H7 (cell line): Measurements from ENCODE around the gene PRDM5. TPM values are rescaled to one million over a fixed set of nuclear protein-coding genes. Genes with fewer than 3 reads are reported as not detected.

Experiments used
- DNase-seq: peaks from one replicate; pipeline ENCODE4 v3.0.0; 2012
- H3K27me3 ChIP-seq: 2 replicates; pipeline ENCODE4 v1.6.0; 2011; ENCODE audit warnings: mild to moderate bottlenecking, low read length; ENCODE audit not compliant: control insufficient read depth, insufficient read depth
- H3K36me3 ChIP-seq: replicated peaks from 2 replicates; pipeline ENCODE4 v1.5.1; 2011; ENCODE audit warnings: low read length; ENCODE audit not compliant: control insufficient read depth, insufficient read depth
- H3K4me3 ChIP-seq: 2 replicates; pipeline ENCODE4 v1.5.1; 2011; ENCODE audit warnings: low read depth, mild to moderate bottlenecking, control low read depth, low read length, moderate library complexity; ENCODE audit not compliant: insufficient read depth
- total RNA-seq: library from RNA; depleted of rRNA; stranded (reverse); fragments of >200 nt; shearing (Covaris generic); gene quantifications from 2 replicates; pipeline ENCODE4 v1.2.3, GENCODE V29; 2014; rRNA removed

PRDM5 gene
- total RNA-seq: 17.3 and 25.4 TPM in 2 replicates

- Histone ChIP-seq H3K4me3 (peak within 1 kb of the TSS; percentile 76), H3K27me3 (no peaks in the 10 kb centered on the region), H3K36me3 (no peaks in the 10 kb centered on the region)
- DNase-seq: peak; percentile 90
Observed at GRCh38 chr4:120922381-120923206, at the start of gene PRDM5. Gene PRDM5, minus strand, starts transcription at chr4:120922726. Its CDS starts 118 bp downstream, at chr4:120922608.

GRCh38 chr4:120971884-120972283, 49.4 kb upstream of the PRDM5 start:
- H3K27me3 ChIP-seq: no peaks in the 10 kb centered on the region
- H3K36me3 ChIP-seq: no peaks in the 10 kb centered on the region
- no peak for DNase-seq
- no peak overlapping the region for H3K4me3 ChIP-seq

DNA sequence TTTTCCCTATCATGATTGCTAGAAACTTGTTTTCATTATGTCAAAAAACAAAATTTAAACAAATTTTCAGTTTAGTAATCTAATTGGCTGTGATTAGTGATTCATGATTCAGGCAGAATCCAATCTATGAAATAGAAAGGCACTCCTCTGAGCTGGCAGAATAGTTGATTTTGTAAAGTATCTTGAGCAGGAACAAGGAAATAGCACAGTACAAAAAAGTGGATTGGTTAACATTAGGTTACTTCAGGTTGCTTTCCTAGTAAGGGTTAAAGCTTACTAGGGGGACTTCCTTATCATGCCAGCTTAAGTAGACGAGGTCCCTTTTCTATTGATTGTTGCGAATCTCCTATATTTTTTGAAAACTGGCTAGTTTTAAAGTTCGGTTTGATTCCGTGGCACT, 43.4 kb upstream of the PRDM5 start:
- no peak overlapping the region for H3K4me3 ChIP-seq
- H3K36me3 ChIP-seq: no peaks in the 10 kb centered on the region
- H3K27me3 ChIP-seq: no peaks in the 10 kb centered on the region
- no peak for DNase-seq

DNA sequence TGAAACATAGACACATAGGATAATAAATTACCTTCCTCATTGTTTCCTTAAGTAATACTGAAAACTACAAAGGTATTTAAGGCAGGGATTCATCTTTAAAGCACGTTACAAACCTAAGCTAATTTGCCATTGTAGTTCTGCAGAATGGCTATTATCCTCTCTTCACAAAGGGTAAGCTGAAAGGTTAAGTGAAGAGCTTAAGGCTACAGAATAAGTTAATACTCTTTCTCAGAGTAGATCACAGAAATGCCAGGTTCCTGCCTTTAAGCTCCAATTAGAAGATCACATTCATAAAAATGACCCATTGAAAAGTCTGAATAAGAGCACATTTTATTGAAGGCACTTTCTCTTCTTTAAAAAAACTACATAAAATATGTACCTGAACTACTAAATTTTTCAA, 42.1 kb upstream of the PRDM5 start:
- no peak for DNase-seq
- Histone ChIP-seq H3K36me3 (no peaks in the 10 kb centered on the region), H3K4me3 (no peak overlapping the region), H3K27me3 (no peaks in the 10 kb centered on the region)

DNA sequence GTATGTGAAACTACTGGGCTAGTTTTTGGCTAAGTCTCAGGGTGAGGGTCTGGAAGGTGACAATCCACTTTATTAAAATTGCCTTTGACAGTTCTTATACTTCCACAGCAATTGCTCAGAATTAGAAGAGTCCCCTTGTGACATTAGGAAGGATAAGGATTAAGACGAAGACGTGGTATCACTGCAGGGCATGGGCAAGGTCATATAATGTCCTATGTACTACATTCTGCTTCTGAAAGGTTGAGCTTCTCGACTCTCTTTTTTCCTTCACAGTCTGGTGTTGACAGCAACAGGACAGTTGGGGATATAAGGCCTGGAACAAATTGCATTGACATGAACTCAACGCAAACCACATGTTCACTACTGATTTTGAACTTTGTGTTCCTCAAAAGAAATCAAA, 40.9 kb upstream of the PRDM5 start:
- H3K36me3 ChIP-seq: no peaks in the 10 kb centered on the region
- DNase-seq: no peak
- no peaks in the 10 kb centered on the region for H3K27me3 ChIP-seq
- H3K4me3 ChIP-seq: no peak overlapping the region

- DNase-seq: no peak
- Histone ChIP-seq H3K36me3 (no peaks in the 10 kb centered on the region), H3K4me3 (no peak overlapping the region), H3K27me3 (no peaks in the 10 kb centered on the region)
Observed at GRCh38 chr4:120960656-120961267, 38.2 kb upstream of the PRDM5 start.

DNA sequence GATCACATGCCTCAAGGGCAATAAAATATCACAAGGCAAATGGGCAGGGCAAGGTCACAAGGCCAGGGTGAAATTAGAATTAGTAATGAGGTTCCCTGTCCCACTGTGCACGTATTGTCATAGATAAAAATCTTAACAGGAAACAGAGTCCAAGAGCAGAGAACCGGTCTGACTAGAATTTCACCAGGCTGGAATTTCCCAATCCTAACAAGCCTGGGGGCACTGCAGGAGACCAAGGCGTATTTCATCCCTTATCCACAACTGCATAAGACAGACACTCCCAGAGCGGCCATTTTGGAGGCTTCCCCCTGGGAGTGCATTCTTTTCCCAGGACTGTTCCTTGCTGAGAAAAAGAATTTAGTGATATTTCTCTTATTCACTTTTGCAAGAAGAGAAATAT, 25.9 kb upstream of the PRDM5 start:
- DNase-seq: no peak
- Histone ChIP-seq H3K36me3 (no peaks in the 10 kb centered on the region), H3K4me3 (no peak overlapping the region)

DNA sequence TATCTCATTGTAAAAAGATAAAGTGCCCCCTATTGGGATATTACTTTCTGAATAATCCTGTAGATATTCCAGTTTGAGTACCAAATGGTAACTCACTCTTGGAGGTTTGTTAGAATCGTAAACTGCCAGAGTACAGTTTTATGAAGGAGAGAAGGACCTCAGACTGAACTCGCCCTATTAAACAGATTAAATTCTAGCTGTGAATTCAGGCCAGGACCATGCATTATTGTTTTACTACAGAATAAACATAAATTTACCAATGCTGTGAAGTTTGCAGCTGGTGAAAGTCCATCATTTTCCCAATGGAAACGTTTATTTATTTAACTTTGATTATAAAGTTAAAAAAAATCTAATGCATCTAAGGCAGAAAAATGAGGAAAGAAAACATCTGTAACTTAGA, 20.2 kb upstream of the PRDM5 start:
- DNase-seq: no peak
- Histone ChIP-seq H3K4me3 (no peak overlapping the region), H3K36me3 (no peaks in the 10 kb centered on the region), H3K27me3 (no peaks in the 10 kb centered on the region)

More for the DNA sequence above, 25.9 kb upstream of the PRDM5 start:
- no peaks in the 10 kb centered on the region for H3K27me3 ChIP-seq

GRCh38 chr4:120940547-120940946, 18.0 kb upstream of the PRDM5 start:
- DNase-seq: no peak
- no peaks in the 10 kb centered on the region for H3K27me3 ChIP-seq

GRCh38 chr4:120939693-120940092, 17.2 kb upstream of the PRDM5 start:
- H3K36me3 ChIP-seq: no peaks in the 10 kb centered on the region
- no peak for DNase-seq
- H3K4me3 ChIP-seq: no peak overlapping the region
- H3K27me3 ChIP-seq: no peaks in the 10 kb centered on the region

More at GRCh38 chr4:120940547-120940946, 18.0 kb upstream of the PRDM5 start:
- Histone ChIP-seq H3K36me3 (no peaks in the 10 kb centered on the region), H3K4me3 (no peak overlapping the region)

DNA sequence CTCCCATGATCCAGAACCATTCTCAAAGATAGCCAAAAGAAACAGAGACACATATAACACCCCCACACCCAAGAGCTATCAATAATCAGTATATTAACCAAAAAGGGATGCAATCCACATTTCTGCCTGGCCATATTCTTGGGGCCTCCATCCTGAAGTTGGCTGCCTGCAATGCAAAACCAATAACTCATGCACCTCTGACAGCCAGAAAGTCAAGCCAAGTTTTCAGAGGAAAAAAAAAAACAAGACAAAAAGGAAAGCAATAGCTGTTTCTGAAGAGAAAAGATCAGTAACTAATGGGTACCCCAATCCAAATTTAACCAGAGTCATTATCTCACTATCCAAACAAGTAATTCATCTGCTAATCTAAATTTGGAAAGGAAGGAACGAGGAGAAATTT, 7.3 kb upstream of the PRDM5 start:
- no peak overlapping the region for H3K4me3 ChIP-seq
- H3K36me3 ChIP-seq: no peaks in the 10 kb centered on the region
- DNase-seq: no peak
- no peaks in the 10 kb centered on the region for H3K27me3 ChIP-seq

GRCh38 chr4:120927801-120928409, 5.4 kb upstream of the PRDM5 start:
- H3K4me3 ChIP-seq: no peak overlapping the region
- H3K27me3 ChIP-seq: no peaks in the 10 kb centered on the region
- no peak for DNase-seq
- no peaks in the 10 kb centered on the region for H3K36me3 ChIP-seq

DNA sequence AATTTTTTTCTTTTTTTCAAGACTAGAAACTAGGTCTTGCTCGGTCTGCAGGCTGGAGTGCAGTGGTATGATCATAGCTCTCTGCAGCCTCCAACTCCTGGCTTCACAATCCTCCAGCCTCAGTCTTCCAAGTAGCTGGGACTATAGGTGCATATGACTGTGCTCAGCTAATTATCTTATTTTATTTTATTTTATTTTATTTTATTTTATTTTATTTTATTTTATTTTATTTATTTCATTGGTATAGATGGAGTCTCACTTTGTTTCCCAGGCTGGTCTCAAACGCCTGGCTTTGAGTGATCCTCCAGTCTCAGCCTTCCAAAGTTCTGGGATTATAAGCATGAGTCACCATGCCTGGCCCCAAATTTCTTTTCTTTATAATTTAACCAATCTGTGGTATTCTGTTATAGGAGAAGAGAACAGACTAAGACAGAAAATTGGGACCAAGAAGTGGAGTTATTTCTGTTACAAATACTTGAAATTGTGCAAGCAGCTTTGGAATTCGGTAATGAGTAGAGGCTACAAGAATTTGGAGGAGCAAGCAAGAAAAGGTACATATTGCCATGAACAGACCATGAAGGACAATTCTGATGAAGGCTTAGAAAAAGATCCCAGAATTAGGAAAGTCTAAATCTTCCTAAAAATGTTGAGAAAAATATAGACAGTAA, 4.0 kb upstream of the PRDM5 start:
- DNase-seq: no peak
- H3K36me3 ChIP-seq: no peaks in the 10 kb centered on the region
- no peak overlapping the region for H3K4me3 ChIP-seq
- no peaks in the 10 kb centered on the region for H3K27me3 ChIP-seq

DNA sequence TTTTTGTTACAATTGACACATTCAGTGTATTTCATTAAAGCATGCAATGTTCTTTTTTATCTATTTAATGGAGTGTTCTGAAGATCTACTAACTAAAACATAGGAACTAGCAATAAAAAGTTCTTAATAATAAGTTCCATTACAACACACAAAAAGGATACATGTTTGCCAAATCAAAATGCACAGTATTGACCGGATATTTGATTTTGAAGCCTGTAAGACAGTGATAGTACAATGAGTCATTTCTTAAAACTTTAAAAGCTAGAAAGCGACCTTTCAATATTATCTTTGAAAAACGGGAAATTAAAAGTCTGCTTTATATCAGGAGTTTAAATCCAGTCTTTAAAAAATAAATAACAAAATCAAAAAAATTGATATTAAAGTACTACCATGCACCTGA, 2.4 kb upstream of the PRDM5 start:
- H3K27me3 ChIP-seq: no peaks in the 10 kb centered on the region
- H3K36me3 ChIP-seq: no peaks in the 10 kb centered on the region
- DNase-seq: no peak
- H3K4me3 ChIP-seq: no peak overlapping the region

DNA sequence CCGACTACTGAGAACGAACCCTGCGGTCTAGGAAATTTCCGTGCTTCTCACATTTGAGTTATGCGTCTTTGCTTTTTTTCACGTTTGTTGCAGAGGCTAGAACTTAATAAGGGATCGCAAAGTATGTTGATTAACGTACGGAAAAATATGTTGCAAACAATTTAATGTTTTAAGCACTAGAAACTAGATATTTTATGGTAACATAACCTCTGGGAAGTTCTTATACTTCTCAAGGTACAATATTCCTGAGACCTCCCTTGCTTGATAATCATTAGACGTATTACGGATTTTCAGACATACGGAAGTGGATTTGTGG, 639 bp upstream of the PRDM5 start:
- DNase-seq: no peak
- Histone ChIP-seq H3K27me3 (no peaks in the 10 kb centered on the region), H3K4me3 (peak overlapping the region; percentile 76), H3K36me3 (no peaks in the 10 kb centered on the region)
